ENCODE results near the gene NTM. TPM values are rescaled to one million over a fixed set of nuclear protein-coding genes. Genes with fewer than 3 reads are reported as not detected.

NTM gene
- total RNA-seq, 1 experiment from 2014 or later: 16.4 TPM

DNA sequence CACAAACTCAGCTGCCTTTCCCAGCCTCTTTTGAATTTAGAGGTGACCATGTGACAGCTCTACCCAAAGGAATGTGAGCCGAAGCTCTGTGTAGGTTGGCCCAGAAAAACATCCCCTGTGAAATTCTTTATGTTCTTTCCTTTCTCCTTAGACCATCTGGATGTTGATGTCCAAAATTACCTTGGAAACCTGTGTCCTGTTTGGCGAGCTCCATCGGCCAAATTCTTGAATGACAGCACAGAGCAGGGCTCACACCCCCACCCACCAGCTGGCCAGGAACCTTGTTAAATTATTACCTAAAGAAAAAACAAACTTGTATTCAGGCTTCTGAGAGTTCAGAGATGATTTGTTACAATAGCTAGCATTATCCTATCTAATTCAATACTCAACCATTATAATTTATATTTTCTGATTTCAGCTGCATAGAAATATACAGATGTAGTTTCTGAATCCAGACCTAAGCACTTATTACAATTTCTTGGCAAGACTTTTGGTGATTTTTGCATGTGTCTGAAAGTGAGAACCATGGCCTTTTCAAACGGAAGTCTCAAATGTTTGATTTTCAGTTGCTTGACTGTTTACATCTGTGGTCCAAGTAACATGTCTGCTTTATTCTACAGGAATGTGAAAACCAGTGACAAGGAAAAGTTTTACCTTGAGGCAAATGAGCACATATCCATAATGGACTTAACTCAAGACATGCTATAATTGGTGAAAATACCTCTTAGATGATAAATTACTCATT is 554.2 kb downstream of the NTM start:
- no peak for TF ChIP-seq GRHL2 (CRISPR knock-in tag; IDR thresholded peaks at IDR 0.05; ENCODE audit: insufficient replicate concordance, severe bottlenecking)
- no peak for ATAC-seq
- ChIA-PET CTCF (interaction anchor here (0.7 to 3.5 kb wide), 7 partner anchors 8 to 230 kb away, joined by 3 to 14 read pairs (median 4); no protein-coding TSS in a partner anchor), POLR2A (no interaction called here)
- DNase-seq (ENCODE audit: low spot score): no peak
- Mint-ChIP-seq H3K4me3 (no peak overlapping the region), H3K4me1 (peaks cover 28% of the 10 kb centered on the region), H3K27ac (no peak overlapping the region), H3K27me3 (ENCODE audit: low read depth) (no peaks in the 10 kb centered on the region), H3K9me3 (no peaks in the 10 kb centered on the region), H3K36me3 (no peaks in the 10 kb centered on the region)

DNA sequence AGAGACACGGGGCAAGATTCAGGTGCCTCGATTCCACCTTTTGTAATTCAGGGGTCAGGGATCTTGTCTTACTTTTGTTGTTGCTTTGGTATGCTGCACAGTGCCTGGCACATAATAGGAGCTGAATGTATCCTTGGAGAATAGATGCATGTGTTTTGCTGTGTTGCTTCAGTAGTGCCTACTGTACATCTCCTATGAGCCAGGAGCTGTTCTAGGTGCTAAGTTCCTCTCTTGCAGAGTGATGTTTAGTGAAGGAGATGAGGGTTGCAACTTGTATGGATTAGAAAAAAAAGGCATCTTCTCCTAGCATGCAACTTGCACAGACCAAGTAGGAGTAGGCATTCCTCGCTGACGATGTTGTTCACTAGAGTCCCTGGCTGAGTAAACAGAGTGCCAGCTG is 555.4 kb downstream of the NTM start:
- no peaks in the 10 kb centered on the region for H3K27me3 Mint-ChIP-seq (ENCODE audit: low read depth)
- no peaks in the 10 kb centered on the region for H3K9me3 Mint-ChIP-seq
- no peaks in the 10 kb centered on the region for H3K36me3 Mint-ChIP-seq
- no peak for DNase-seq (ENCODE audit: low spot score)
- no peak overlapping the region for H3K4me3 Mint-ChIP-seq
- peaks cover 29% of the 10 kb centered on the region for H3K4me1 Mint-ChIP-seq
- TF ChIP-seq, protein P1, sequence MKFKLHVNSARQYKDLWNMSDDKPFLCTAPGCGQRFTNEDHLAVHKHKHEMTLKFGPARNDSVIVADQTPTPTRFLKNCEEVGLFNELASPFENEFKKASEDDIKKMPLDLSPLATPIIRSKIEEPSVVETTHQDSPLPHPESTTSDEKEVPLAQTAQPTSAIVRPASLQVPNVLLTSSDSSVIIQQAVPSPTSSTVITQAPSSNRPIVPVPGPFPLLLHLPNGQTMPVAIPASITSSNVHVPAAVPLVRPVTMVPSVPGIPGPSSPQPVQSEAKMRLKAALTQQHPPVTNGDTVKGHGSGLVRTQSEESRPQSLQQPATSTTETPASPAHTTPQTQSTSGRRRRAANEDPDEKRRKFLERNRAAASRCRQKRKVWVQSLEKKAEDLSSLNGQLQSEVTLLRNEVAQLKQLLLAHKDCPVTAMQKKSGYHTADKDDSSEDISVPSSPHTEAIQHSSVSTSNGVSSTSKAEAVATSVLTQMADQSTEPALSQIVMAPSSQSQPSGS (CRISPR knock-in tag; IDR thresholded peaks at IDR 0.05; ENCODE audit: borderline replicate concordance, low read depth): no peak
- TF ChIP-seq JAZF1 (CRISPR knock-in tag; IDR thresholded peaks at IDR 0.05): no peak
- no peak for TF ChIP-seq ZNF219 (CRISPR knock-in tag; IDR thresholded peaks at IDR 0.05; ENCODE audit: borderline replicate concordance)
- TF ChIP-seq, protein P2, sequence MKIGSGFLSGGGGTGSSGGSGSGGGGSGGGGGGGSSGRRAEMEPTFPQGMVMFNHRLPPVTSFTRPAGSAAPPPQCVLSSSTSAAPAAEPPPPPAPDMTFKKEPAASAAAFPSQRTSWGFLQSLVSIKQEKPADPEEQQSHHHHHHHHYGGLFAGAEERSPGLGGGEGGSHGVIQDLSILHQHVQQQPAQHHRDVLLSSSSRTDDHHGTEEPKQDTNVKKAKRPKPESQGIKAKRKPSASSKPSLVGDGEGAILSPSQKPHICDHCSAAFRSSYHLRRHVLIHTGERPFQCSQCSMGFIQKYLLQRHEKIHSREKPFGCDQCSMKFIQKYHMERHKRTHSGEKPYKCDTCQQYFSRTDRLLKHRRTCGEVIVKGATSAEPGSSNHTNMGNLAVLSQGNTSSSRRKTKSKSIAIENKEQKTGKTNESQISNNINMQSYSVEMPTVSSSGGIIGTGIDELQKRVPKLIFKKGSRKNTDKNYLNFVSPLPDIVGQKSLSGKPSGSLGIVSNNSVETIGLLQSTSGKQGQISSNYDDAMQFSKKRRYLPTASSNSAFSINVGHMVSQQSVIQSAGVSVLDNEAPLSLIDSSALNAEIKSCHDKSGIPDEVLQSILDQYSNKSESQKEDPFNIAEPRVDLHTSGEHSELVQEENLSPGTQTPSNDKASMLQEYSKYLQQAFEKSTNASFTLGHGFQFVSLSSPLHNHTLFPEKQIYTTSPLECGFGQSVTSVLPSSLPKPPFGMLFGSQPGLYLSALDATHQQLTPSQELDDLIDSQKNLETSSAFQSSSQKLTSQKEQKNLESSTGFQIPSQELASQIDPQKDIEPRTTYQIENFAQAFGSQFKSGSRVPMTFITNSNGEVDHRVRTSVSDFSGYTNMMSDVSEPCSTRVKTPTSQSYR (CRISPR knock-in tag; IDR thresholded peaks at IDR 0.05): no peak
- ChIA-PET POLR2A (no interaction called here), CTCF (interaction anchor here (1.8 to 3.5 kb wide), 2 partner anchors 201 to 231 kb away, joined by 7 to 14 read pairs; no protein-coding TSS in a partner anchor)
- no peak for ATAC-seq
- H3K27ac Mint-ChIP-seq: no peak overlapping the region

DNA sequence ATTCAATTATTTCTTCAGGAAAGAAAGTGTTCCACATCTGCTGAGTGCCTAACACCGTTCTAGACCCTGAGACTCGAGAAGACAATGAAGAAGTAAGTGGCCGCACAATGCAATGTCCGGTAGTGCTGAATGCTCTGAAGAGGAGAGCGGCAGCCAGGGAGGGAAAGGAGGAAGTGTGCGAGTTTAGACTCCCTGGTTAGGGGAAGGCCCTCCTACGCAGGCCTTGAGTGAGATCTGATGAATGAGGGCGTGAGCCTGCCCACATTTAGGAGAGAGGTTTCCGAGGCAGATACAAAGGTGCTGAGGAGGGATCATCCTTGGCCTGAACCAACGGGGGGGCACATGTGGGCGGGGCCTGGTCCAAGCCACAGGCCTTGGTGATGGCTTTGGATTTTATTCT is 558.6 kb downstream of the NTM start:
- TF ChIP-seq ZNF263 (CRISPR knock-in tag; IDR thresholded peaks at IDR 0.05; ENCODE audit: low read depth) (no peak), JUN (CRISPR knock-in tag; IDR thresholded peaks at IDR 0.05) (no peak), FOXP1 (CRISPR knock-in tag; IDR thresholded peaks at IDR 0.05; ENCODE audit: borderline replicate concordance) (no peak), CBFB (CRISPR knock-in tag; IDR thresholded peaks at IDR 0.05; ENCODE audit: low read depth) (no peak), NR1H2 (CRISPR knock-in tag; IDR thresholded peaks at IDR 0.05) (no peak), SP1 (CRISPR knock-in tag; conservative IDR thresholded peaks at IDR 0.05) (no peak), RELA (CRISPR knock-in tag; IDR thresholded peaks at IDR 0.05; ENCODE audit: borderline replicate concordance) (no peak), ZNF317 (CRISPR knock-in tag; IDR thresholded peaks at IDR 0.05; ENCODE audit: borderline replicate concordance, low read depth) (no peak), TEAD1 (CRISPR knock-in tag; IDR thresholded peaks at IDR 0.05) (no peak)
- TF ChIP-seq, protein P3, sequence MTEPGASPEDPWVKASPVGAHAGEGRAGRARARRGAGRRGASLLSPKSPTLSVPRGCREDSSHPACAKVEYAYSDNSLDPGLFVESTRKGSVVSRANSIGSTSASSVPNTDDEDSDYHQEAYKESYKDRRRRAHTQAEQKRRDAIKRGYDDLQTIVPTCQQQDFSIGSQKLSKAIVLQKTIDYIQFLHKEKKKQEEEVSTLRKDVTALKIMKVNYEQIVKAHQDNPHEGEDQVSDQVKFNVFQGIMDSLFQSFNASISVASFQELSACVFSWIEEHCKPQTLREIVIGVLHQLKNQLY (CRISPR knock-in tag; IDR thresholded peaks at IDR 0.05): no peak
- TF ChIP-seq, protein P4, sequence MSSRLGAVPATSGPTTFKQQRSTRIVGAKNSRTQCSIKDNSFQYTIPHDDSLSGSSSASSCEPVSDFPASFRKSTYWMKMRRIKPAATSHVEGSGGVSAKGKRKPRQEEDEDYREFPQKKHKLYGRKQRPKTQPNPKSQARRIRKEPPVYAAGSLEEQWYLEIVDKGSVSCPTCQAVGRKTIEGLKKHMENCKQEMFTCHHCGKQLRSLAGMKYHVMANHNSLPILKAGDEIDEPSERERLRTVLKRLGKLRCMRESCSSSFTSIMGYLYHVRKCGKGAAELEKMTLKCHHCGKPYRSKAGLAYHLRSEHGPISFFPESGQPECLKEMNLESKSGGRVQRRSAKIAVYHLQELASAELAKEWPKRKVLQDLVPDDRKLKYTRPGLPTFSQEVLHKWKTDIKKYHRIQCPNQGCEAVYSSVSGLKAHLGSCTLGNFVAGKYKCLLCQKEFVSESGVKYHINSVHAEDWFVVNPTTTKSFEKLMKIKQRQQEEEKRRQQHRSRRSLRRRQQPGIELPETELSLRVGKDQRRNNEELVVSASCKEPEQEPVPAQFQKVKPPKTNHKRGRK (CRISPR knock-in tag; IDR thresholded peaks at IDR 0.05; ENCODE audit: borderline replicate concordance): no peak
- TF ChIP-seq, protein P5, sequence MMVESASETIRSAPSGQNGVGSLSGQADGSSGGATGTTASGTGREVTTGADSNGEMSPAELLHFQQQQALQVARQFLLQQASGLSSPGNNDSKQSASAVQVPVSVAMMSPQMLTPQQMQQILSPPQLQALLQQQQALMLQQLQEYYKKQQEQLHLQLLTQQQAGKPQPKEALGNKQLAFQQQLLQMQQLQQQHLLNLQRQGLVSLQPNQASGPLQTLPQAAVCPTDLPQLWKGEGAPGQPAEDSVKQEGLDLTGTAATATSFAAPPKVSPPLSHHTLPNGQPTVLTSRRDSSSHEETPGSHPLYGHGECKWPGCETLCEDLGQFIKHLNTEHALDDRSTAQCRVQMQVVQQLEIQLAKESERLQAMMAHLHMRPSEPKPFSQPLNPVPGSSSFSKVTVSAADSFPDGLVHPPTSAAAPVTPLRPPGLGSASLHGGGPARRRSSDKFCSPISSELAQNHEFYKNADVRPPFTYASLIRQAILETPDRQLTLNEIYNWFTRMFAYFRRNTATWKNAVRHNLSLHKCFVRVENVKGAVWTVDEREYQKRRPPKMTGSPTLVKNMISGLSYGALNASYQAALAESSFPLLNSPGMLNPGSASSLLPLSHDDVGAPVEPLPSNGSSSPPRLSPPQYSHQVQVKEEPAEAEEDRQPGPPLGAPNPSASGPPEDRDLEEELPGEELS (CRISPR knock-in tag; IDR thresholded peaks at IDR 0.05): no peak
- TF ChIP-seq, protein P6, sequence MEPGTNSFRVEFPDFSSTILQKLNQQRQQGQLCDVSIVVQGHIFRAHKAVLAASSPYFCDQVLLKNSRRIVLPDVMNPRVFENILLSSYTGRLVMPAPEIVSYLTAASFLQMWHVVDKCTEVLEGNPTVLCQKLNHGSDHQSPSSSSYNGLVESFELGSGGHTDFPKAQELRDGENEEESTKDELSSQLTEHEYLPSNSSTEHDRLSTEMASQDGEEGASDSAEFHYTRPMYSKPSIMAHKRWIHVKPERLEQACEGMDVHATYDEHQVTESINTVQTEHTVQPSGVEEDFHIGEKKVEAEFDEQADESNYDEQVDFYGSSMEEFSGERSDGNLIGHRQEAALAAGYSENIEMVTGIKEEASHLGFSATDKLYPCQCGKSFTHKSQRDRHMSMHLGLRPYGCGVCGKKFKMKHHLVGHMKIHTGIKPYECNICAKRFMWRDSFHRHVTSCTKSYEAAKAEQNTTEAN (CRISPR knock-in tag; IDR thresholded peaks at IDR 0.05): no peak
- ATAC-seq (peak; percentile 74), DNase-seq (ENCODE audit: low spot score) (peak; percentile 26)
- H3K27me3 Mint-ChIP-seq (ENCODE audit: low read depth): no peaks in the 10 kb centered on the region
- H3K9me3 Mint-ChIP-seq: no peaks in the 10 kb centered on the region
- peaks cover 29% of the 10 kb centered on the region for H3K4me1 Mint-ChIP-seq
- POLR2A ChIA-PET: no interaction called here
- H3K4me3 Mint-ChIP-seq: no peak overlapping the region
- CTCF ChIA-PET: interaction anchor here (1.2 kb wide), 1 partner anchor 234 kb away, joined by 3 read pairs; no protein-coding TSS in a partner anchor
- H3K36me3 Mint-ChIP-seq: no peaks in the 10 kb centered on the region
- H3K27ac Mint-ChIP-seq: peak overlapping the region; percentile 6; the same call in 1 of the 2 replicates
